ENCODE data around the gene HDAC9.

Gene HDAC9

DNA sequence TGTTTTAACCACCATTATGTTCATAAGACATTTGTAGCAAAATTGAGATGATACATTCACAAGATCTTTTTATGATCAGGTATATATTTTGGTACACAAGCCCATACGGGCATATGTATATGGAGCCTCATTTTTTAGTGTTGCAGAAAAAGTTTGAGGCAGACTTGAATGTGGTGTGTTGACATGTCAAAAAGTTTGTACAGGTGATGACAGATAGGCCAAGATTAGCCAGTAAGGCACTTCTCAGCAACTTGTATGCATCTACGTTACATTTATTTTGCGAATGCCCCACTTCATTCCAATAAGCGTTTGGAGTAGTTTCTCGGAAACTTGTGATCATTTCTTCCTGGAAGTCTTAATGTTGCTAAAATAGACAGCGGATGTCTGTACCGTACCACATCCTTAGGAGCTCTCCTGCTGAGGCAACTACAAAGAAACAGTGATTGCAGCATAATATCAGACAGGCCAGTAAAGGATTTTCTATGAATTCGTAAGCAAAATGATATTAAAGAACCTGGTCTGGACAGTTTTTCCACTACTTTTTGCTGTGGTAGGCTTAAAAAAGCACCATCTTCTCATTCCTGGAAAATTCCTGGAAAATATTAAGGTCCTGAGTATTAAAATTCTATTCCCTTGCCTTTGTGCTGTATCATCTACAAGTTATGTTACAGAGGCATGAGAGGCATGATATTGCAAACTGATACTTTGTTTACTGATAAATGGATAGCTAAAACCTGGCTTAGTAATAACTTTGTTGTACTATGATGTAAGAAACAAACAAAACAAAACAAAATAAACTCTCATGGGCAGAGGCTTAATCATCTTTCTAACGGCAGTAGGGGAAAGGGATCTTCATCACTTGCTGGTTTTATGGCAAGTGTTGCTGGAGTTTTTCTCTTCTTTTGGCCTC, 153.6 kb downstream of the HDAC9 start:
- H2AFZ ChIP-seq (ENCODE audit: low read depth, low read length) = no peak overlapping the region
- no peaks in the 10 kb centered on the region for H3K9me3 ChIP-seq (ENCODE audit: insufficient read depth, low read length)
- H3K4me1 ChIP-seq (ENCODE audit: low read length) = no peaks in the 10 kb centered on the region
- no peak overlapping the region for H3K4me3 ChIP-seq (ENCODE audit: low read length)
- TF ChIP-seq CTCF (IDR thresholded peaks at IDR 0.05; ENCODE audit: low read depth, low read length) = no peak
- TF ChIP-seq EZH2phosphoT487 (IDR thresholded peaks at IDR 0.05; ENCODE audit: low read depth) = no peak
- no peaks in the 10 kb centered on the region for H3K27me3 ChIP-seq (ENCODE audit: low read depth, low read length)
- H3K27ac ChIP-seq (ENCODE audit: low read length) = no peak overlapping the region
- no peaks in the 10 kb centered on the region for H3K79me2 ChIP-seq (ENCODE audit: low read length)
- H4K20me1 ChIP-seq (ENCODE audit: insufficient read depth, low read length) = no peaks in the 10 kb centered on the region
- no peak overlapping the region for H3K9ac ChIP-seq (ENCODE audit: low read length)
- no peaks in the 10 kb centered on the region for H3K36me3 ChIP-seq (replicated peaks; ENCODE audit: low read depth, low read length)
- no peak overlapping the region for H3K4me2 ChIP-seq (ENCODE audit: low read length)

DNA sequence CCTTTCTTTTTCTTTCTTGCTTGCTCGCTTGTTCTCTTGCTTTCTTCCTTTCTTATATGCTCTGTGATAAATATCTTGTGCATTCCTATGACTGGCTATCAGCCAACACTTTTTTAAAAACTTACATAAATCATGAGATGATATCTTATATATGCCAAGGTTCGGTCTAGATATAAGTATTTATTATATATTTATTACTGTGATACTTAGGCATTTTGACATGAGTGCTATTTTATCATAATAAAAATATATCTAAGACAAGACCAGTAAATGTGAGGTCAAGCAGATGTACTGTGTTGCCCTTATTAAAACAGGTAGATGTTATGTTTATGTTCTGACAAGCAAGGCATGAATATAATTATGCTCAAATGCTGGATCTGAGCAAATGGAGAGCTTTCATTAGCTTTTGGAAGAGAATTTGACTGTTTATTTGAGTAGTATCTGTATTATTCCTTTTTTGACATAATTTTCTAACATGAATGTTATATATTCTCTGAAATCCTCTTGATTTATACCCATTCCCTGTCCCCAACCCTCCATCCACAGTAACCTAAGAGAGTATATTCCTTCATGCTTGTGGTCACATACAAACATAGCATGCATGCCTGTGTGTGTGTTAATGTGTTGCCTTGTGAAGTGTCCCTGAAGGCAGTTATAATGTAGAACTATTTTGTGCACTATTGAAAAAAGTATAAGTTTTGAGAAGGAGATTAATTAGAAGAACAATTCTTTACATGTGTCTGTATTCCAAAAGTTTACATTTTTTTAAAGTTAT, 158.0 kb downstream of the HDAC9 start:
- no peak overlapping the region for H3K9ac ChIP-seq (ENCODE audit: low read length)
- no peak overlapping the region for H3K4me2 ChIP-seq (ENCODE audit: low read length)
- no peak overlapping the region for H2AFZ ChIP-seq (ENCODE audit: low read depth, low read length)
- H3K9me3 ChIP-seq (ENCODE audit: insufficient read depth, low read length) = no peaks in the 10 kb centered on the region
- H3K4me1 ChIP-seq (ENCODE audit: low read length) = no peaks in the 10 kb centered on the region; the same call in 1 of the 2 replicates
- no peaks in the 10 kb centered on the region for H3K79me2 ChIP-seq (ENCODE audit: low read length)
- no peaks in the 10 kb centered on the region for H3K36me3 ChIP-seq (replicated peaks; ENCODE audit: low read depth, low read length)
- H3K4me3 ChIP-seq (ENCODE audit: low read length) = no peak overlapping the region
- TF ChIP-seq CTCF (IDR thresholded peaks at IDR 0.05; ENCODE audit: low read depth, low read length) (no peak), EZH2phosphoT487 (IDR thresholded peaks at IDR 0.05; ENCODE audit: low read depth) (no peak)
- no peaks in the 10 kb centered on the region for H3K27me3 ChIP-seq (ENCODE audit: low read depth, low read length)
- H4K20me1 ChIP-seq (ENCODE audit: insufficient read depth, low read length) = no peaks in the 10 kb centered on the region
- H3K27ac ChIP-seq (ENCODE audit: low read length) = no peak overlapping the region

DNA sequence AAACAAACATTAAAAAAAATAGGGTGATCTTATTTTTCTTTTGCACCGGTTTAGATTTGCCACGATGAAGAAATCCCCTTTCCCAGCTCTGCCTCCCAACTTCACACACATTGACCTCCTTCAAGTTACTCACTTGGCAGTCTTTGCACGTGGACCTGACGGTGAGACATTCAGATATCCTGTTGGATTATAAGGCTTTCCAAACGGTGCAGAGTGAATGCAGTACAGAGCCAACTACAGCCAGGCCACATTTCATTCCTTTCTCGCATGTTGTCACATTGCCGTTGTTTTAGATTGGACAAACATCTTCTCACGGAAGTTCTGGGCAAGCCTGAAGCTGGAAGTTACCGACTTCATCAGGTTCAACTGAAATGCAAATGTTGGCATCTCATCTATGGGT, 159.2 kb downstream of the HDAC9 start:
- Histone ChIP-seq H3K9me3 (ENCODE audit: insufficient read depth, low read length) (no peaks in the 10 kb centered on the region), H3K27me3 (ENCODE audit: low read depth, low read length) (no peaks in the 10 kb centered on the region), H4K20me1 (ENCODE audit: insufficient read depth, low read length) (no peaks in the 10 kb centered on the region), H3K4me1 (ENCODE audit: low read length) (no peaks in the 10 kb centered on the region; the same call in 1 of the 2 replicates), H3K36me3 (replicated peaks; ENCODE audit: low read depth, low read length) (no peaks in the 10 kb centered on the region), H3K27ac (ENCODE audit: low read length) (no peak overlapping the region), H3K9ac (ENCODE audit: low read length) (no peak overlapping the region), H3K79me2 (ENCODE audit: low read length) (no peaks in the 10 kb centered on the region), H2AFZ (ENCODE audit: low read depth, low read length) (no peak overlapping the region), H3K4me2 (ENCODE audit: low read length) (no peak overlapping the region), H3K4me3 (ENCODE audit: low read length) (no peak overlapping the region)
- TF ChIP-seq EZH2phosphoT487 (IDR thresholded peaks at IDR 0.05; ENCODE audit: low read depth) (no peak), CTCF (IDR thresholded peaks at IDR 0.05; ENCODE audit: low read depth, low read length) (no peak)

DNA sequence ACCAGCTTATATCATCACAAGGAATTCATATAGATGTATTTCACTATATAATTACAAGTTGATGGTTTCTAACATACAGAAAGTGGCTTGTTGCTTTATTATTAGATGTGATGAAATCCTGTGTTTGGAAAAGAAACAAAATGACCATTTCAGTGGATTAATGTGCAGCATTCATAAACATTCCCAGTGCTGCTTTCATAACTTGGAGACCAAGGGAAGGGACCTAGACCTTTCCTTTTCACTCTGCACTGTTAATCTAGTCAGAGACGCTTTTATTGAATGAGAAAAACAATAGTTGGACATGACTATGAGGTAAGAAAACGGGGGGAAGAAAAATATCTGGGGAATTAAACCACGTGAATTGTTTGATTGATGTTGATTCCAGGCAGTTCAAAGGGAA, 160.0 kb downstream of the HDAC9 start:
- Histone ChIP-seq H2AFZ (ENCODE audit: low read depth, low read length) (no peak overlapping the region), H3K9me3 (ENCODE audit: insufficient read depth, low read length) (no peaks in the 10 kb centered on the region), H4K20me1 (ENCODE audit: insufficient read depth, low read length) (no peaks in the 10 kb centered on the region), H3K4me1 (ENCODE audit: low read length) (no peaks in the 10 kb centered on the region; the same call in 1 of the 2 replicates), H3K4me2 (ENCODE audit: low read length) (no peak overlapping the region), H3K27me3 (ENCODE audit: low read depth, low read length) (no peaks in the 10 kb centered on the region), H3K79me2 (ENCODE audit: low read length) (no peaks in the 10 kb centered on the region), H3K27ac (ENCODE audit: low read length) (no peak overlapping the region), H3K4me3 (ENCODE audit: low read length) (no peak overlapping the region), H3K9ac (ENCODE audit: low read length) (no peak overlapping the region), H3K36me3 (replicated peaks; ENCODE audit: low read depth, low read length) (no peaks in the 10 kb centered on the region)
- no peak for TF ChIP-seq CTCF (IDR thresholded peaks at IDR 0.05; ENCODE audit: low read depth, low read length)
- no peak for TF ChIP-seq EZH2phosphoT487 (IDR thresholded peaks at IDR 0.05; ENCODE audit: low read depth)

All from OCI-LY3 (cell line).